GM19455 (cell line): Measurements from ENCODE around the gene PTPRG.
A peak's percentile ranks its signal among the peaks of the same experiment; 100 is the strongest.

Source experiments
- ATAC-seq: cut with Tn5 transposase; IDR thresholded peaks from one replicate; pipeline ENCODE4 v1.9.1; 2021; ENCODE audit not compliant: unreplicated experiment

PTPRG gene

GRCh38 chr3:62201438-62202035 is 640.2 kb downstream of the PTPRG start:
- no peak for ATAC-seq

- ATAC-seq = no peak
Observed at GRCh38 chr3:62203152-62203551, 641.8 kb downstream of the PTPRG start.

GRCh38 chr3:62203561-62203960 is 642.2 kb downstream of the PTPRG start:
- no peak for ATAC-seq

- no peak for ATAC-seq
Observed at GRCh38 chr3:62207197-62207596, 645.8 kb downstream of the PTPRG start.

GRCh38 chr3:62208385-62208784 is 647.0 kb downstream of the PTPRG start:
- ATAC-seq = no peak

GRCh38 chr3:62209101-62209500 is 647.7 kb downstream of the PTPRG start:
- ATAC-seq = no peak

GRCh38 chr3:62210011-62210410 is 648.6 kb downstream of the PTPRG start:
- ATAC-seq = no peak

GRCh38 chr3:62211675-62212429 is 650.5 kb downstream of the PTPRG start:
- no peak for ATAC-seq

- ATAC-seq = no peak
Observed at GRCh38 chr3:62214850-62215249, 653.5 kb downstream of the PTPRG start.

GRCh38 chr3:62220616-62221015 is 659.2 kb downstream of the PTPRG start:
- ATAC-seq = no peak

GRCh38 chr3:62225051-62225450 is 663.7 kb downstream of the PTPRG start:
- no peak for ATAC-seq

- no peak for ATAC-seq
Observed at GRCh38 chr3:62226601-62227339, 665.4 kb downstream of the PTPRG start.

GRCh38 chr3:62228467-62228866 is 667.1 kb downstream of the PTPRG start:
- no peak for ATAC-seq

- no peak for ATAC-seq
Observed at GRCh38 chr3:62229211-62229610, 667.8 kb downstream of the PTPRG start.

- ATAC-seq = no peak
Observed at GRCh38 chr3:62229908-62230307, 668.5 kb downstream of the PTPRG start.

GRCh38 chr3:62233065-62233464 is 671.7 kb downstream of the PTPRG start:
- ATAC-seq = no peak

- no peak for ATAC-seq
Observed at GRCh38 chr3:62236016-62236415, 674.6 kb downstream of the PTPRG start.

- ATAC-seq = no peak
Observed at GRCh38 chr3:62237286-62237948, 676.0 kb downstream of the PTPRG start.

- ATAC-seq = peak; percentile 78
Observed at GRCh38 chr3:62238003-62238402, 676.6 kb downstream of the PTPRG start.

GRCh38 chr3:62238431-62238830 is 677.1 kb downstream of the PTPRG start:
- ATAC-seq = no peak

- no peak for ATAC-seq
Observed at GRCh38 chr3:62241279-62241678, 679.9 kb downstream of the PTPRG start.
